HG02623 (cell line): ENCODE results near the gene ZNF586.
"Not testable (repeated sequence)": the region's sequence is repeated elsewhere in the genome, so short reads cannot be mapped to it uniquely, and the experiment has no call there.

Source experiments
- ATAC-seq: cut with Tn5 transposase; IDR thresholded peaks from one replicate; pipeline ENCODE4 v1.9.1; 2021; ENCODE audit warnings: moderate library complexity; ENCODE audit not compliant: unreplicated experiment

The ZNF586 gene

DNA sequence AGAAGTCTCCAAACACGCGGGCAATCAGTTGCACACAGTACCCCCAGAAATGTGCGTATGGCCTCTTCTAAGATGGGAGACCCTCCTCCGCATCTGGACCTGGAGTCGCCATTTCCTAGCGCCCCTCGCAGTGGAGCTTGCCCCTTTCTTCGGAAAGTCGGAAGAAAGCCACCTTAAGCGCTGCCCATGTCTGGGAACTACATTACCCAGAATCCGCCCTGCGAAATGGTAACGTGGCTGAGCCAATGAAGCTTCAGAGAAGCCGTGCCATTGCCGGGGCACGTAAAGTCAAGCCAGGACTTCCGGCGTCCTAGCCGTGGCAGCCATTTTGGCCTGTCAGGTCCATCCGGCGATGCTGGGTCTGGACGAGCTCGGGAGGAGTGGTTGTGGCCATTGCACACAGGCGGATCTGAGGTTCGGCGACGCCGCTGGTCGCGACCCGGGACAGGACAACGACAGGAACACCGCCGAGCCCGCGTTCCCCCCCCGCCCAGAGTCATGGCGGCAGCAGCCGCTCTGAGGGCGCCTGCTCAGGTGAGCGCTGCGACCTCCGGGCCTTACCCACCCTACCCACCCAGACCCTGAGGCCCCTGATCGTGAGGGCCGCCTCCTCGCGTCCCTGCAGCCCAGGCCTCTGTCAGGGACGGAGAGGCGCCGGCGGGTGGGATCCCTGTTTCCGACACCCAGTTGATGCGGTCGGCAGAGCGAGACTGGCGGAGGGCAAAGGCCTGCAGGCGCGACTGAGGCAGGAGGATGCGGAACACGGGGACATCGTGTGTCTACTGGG lies at the start of gene ZNF586:
TSS of gene ZNF586 (plus strand) at position 332 of the 787 bp plus-strand sequence. CDS start at position 499, 167 bp downstream.
- ATAC-seq, result peak; percentile 97

DNA sequence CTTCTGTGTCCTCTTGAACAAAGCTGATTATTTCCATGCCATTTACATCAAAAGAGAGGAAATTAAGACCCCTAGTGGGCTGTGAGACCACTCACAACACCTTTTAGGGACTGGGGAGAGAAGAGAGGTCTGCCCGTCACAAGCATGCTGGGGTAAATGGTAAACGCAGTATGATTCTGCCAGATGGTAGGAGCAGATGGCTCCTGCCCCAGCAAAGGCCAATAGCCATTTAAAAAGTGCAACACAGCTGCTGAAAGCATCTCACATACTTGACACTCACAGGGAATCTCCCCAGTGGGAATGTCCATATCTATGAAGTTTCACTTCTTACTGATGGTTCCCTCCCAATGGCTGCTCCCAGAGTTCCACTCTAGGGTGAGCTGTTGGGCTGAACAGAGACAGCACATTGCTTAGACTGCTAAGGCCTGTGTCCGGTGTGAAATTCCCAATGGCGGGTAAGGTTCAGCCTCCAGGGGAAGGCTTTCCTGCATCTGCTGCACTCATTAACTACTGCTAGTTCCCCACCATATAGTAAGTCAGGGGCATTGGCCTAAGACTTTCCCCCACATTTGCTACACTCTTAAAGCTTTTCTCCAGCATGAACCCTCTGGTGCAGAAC lies 49.5 kb upstream of the ZNF586 start:
- no peak for ATAC-seq

- no peak for ATAC-seq
Observed at GRCh38 chr19:57720878-57721277, 48.6 kb upstream of the ZNF586 start.

GRCh38 chr19:57738320-57738719 lies 31.2 kb upstream of the ZNF586 start:
- not testable (repeated sequence) for ATAC-seq

DNA sequence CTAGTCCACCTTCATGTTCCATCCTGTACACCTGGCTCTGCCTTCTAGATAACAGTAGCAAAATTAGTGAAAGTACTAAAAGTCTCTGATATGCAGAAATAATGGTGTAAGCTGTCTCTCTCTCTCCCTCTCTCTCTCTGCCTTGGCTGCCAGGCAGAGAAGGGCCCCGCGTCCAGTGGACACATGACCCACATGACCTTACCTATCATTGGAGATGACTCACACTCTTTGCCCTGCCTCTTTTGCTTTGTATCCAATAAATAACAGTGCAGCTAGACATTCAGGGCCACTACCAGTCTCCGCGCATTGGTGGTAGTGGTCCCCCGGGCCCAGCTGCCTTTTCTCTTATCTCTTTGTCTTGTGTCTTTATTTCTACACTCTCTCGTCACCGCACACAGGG lies 30.7 kb upstream of the ZNF586 start:
- not testable (repeated sequence) for ATAC-seq

DNA sequence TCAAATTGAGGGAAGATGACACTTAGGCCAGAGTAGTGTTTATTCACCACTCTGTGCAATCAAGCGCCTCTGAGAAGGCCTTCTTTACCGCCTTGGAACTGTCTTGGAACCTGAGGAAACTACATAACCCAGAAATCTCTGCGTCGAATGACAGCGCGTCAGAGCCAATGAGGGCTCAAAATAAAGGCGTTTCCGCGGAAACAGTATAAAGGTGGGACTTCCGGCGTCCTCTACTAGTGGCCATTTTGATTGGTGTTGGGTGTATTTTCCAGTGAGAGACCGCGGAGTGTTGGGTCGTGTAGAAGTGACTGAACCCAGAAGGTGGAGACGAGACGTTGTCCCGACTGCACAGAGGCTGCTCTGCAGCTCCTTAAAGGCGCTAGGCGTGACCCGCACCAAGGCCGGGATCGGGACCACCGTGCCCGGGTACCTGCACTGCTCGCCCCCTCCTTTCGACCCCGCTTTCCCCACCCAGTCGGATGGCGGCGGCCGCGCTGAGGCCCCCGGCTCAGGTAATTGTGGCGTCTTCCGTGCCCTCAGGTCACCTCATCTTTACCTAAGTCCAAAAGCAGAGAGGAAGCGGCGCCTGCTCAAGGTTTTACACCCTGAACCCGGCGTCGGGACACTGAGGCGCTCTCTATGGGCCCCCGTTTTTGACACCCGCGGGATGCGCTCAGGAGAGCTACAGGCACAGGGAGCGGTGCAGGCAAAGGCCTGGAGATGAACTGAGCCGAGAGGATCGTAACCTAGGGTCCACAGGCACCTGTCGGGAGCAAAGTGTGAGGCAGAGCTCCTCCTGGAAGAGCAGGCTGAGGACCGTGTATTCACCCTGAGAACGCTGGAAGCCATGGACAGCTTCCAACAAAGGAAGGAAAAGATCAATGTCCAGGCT lies 22.6 kb upstream of the ZNF586 start, which contains the start of gene ZNF776:
TSS of gene ZNF776 (plus strand) at position 236 of the 892 bp plus-strand sequence. CDS start at position 480, 244 bp downstream.
- ATAC-seq, result peak; percentile 95

GRCh38 chr19:57747472-57747807 lies 22.0 kb upstream of the ZNF586 start:
- ATAC-seq, result no peak

DNA sequence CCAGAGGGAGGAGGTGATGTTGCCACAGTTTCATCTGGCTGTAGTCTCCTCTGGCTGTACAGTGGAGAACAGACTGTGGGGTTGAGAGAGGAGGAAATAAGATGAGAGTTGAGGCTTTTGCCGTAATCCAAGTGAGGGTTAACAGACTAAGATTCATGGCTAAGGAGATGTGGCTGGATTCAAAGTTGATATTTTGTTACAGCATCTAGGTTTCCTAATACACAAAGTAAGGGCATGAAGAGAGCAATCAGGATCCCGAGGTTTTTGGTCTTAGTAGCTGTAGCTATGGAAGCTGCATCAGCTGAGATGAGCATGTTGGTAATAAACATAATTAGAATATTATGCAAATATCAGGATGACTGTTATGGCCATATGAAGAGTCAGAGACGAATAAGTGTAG lies 21.4 kb upstream of the ZNF586 start:
- no peak for ATAC-seq

GRCh38 chr19:57754091-57754673 lies 15.3 kb upstream of the ZNF586 start:
- ATAC-seq, result no peak

DNA sequence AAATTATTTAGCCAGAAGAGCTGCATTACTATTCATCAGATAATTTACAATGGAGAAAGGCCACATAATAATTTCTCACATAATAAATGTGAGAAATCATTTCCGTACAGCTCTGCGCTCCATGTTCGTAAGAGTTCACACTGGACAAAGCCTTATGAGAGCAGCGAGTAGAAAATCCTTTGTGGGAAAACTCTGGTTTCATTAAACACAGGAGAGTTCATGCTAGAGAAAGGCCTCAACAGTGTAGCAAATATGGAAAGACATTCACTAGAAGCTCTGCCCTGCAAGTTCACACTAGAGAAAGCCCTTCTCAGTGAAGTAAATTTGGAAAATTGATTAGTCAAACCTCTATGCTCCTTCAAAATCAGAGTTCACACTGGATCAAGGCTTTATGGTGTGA lies 14.4 kb upstream of the ZNF586 start:
- no peak for ATAC-seq

DNA sequence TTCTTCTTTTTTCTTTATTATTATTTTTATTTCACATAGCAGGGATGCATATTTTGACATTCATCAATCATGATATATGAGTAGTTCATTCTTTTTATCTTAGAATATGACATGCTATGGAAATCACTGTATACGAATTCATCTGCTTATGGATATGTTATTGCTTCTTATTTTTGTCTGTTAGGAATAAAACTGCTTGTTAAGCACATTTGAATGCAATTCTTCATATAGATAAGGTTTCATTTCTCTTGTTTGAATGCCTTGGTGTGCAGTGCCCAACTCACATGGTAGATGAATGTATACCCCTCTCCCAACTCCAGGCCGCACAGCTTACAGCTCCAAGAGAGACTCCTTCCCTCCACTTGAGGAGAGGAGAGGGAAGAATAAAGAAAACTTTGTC lies 11.5 kb upstream of the ZNF586 start:
- ATAC-seq, result no peak

- ATAC-seq, result no peak
Observed at GRCh38 chr19:57759096-57759495, 10.4 kb upstream of the ZNF586 start.

DNA sequence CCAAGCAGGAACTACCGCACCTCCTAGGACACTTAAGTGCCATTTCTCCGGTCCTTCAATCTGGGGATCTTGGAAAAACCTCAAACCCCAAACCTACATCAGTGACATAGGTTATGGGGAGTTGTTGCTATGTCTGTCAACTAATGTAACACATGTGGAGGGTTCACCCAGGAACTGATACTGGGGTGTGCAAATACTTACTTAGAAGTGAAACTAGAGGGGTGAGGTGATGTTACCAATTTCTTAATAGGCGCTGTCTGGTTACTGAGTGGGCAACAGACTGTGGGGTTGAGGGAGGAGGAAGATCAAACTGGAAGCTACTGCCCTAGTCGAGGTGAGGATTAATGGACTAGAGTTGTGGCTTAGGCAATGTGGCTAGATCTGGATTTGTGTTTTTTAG lies 1.9 kb downstream of the ZNF586 start:
- no peak for ATAC-seq

- ATAC-seq, result no peak
Observed at GRCh38 chr19:57773488-57773887, 4.0 kb downstream of the ZNF586 start.

- ATAC-seq, result no peak
Observed at GRCh38 chr19:57776764-57777296, 7.4 kb downstream of the ZNF586 start.

- no peak for ATAC-seq
Observed at GRCh38 chr19:57778336-57778735, 8.9 kb downstream of the ZNF586 start.

DNA sequence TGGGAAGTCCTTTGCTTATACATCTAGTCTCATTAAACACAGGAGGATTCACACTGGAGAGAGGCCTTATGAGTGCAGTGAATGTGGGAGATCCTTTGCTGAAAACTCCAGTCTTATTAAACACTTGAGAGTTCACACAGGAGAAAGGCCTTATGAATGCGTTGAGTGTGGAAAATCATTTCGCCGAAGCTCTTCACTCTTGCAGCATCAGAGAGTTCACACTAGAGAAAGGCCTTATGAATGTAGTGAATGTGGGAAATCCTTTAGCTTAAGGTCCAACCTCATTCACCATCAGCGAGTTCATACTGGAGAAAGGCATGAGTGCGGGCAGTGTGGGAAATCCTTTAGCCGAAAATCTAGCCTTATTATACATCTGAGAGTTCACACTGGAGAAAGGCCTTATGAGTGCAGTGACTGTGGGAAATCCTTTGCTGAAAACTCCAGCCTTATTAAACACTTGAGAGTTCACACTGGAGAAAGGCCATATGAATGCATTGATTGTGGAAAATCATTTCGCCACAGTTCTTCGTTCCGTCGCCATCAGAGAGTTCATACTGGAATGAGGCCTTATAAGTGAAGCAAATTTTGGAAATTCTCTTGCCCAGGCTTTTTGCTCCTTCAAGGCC lies 9.9 kb downstream of the ZNF586 start:
- no peak for ATAC-seq

GRCh38 chr19:57786286-57786685 lies 16.8 kb downstream of the ZNF586 start:
- no peak for ATAC-seq

DNA sequence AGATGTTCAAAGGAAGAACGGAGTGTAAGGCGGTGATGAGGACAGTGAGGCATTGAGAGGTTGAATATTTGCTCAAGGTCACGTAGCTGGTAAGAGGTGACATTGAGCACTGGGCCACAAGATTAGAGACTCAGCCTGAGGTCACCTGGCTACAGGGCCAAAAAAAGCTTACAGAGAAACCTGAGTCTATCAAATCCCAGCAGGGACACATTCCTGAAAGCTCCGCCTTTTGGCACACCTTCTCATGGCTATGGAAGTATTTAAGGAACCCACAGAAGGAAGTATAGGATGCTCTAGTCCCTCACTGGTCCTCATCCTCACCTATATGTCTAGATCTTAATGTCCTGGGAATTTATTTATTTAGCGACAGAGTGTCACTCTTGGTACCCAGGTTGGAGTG lies 17.4 kb downstream of the ZNF586 start:
- ATAC-seq, result no peak

DNA sequence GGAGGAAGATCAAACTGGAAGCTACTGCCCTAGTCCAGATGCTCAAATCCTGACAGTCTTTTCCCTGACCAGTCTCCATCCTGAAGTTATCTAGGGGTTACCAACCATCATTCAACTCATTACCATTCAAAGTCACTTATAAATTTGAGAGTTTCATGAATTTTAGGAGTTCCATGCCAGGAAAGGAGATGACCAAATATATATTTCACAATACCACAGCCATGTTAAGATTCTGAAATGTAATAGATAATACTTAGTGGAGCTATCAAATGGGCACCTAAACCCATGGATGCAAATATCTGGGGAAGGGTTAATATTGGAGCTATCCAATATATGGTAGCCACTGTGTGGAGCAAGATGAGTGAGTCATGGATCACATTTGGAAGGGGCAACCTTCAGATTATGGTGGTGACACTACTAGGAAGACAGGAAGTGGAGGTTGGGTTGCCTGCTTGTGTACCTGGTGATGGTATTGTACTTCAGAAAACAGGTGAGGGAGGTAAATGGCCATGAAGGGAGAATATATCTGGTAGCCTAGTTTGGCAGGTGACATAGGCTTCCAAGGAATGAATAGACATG lies 18.7 kb downstream of the ZNF586 start:
- no peak for ATAC-seq
